A673 (cell line): ENCODE data around the gene BEST1. TPM values are rescaled to one million over a fixed set of nuclear protein-coding genes. Genes with fewer than 3 reads are reported as not detected.

Source experiments
- BruUV-seq: library from RNA; stranded (reverse); fragments of 400-500 nt; replicated peaks from 2 replicates; lab custom pipeline; 2021; lab: Mats Ljungman, UMichigan
- CTCF ChIA-PET: fragments of 300-600 bp; sonication (Branson Sonifier 250); formaldehyde crosslinking; loops from one replicate; lab custom pipeline; 2022; ENCODE audit warnings: antibody characterized with exemption; lab: Charles Lee
- POLR2A ChIA-PET: fragments of 300-600 bp; sonication (Branson Sonifier 250); formaldehyde crosslinking; loops from one replicate; lab custom pipeline; 2022; ENCODE audit warnings: antibody characterized with exemption; ENCODE audit not compliant: low non-redundant PET; lab: Charles Lee
- DNase-seq: peaks from one replicate; pipeline ENCODE4 v3.0.0-alpha.2; 2015; ENCODE audit warnings: low spot score
- H3K27ac ChIP-seq: fragments of 200-600 bp; sonication (generic); 2 replicates; pipeline ENCODE4 v1.5.1; 2016; ENCODE audit warnings: mixed run types, low read depth, mild to moderate bottlenecking, mixed read lengths, antibody characterized with exemption, low read length; ENCODE audit not compliant: poor library complexity, severe bottlenecking
- H3K27me3 ChIP-seq: fragments of 200-600 bp; sonication (generic); replicated peaks from 2 replicates; pipeline ENCODE4 v1.6.1; 2017; ENCODE audit warnings: mixed run types, low read depth, mild to moderate bottlenecking, mixed read lengths, antibody characterized with exemption, low read length; ENCODE audit not compliant: insufficient read depth, poor library complexity
- H3K36me3 ChIP-seq: fragments of 200-600 bp; sonication (generic); 2 replicates; pipeline ENCODE4 v1.6.1; 2016; ENCODE audit warnings: mixed run types, mild to moderate bottlenecking, mixed read lengths, antibody characterized with exemption, low read length; ENCODE audit not compliant: insufficient read depth, poor library complexity, severe bottlenecking
- H3K4me1 ChIP-seq: fragments of 200-600 bp; sonication (generic); 2 replicates; pipeline ENCODE4 v1.6.1; 2017; ENCODE audit warnings: mixed run types, mild to moderate bottlenecking, mixed read lengths, antibody characterized with exemption, low read length; ENCODE audit not compliant: insufficient read depth, poor library complexity, severe bottlenecking
- H3K4me3 ChIP-seq: fragments of 200-600 bp; sonication (generic); 2 replicates; pipeline ENCODE4 v1.5.1; 2016; ENCODE audit warnings: low read depth, mixed run types, mild to moderate bottlenecking, mixed read lengths, low read length; ENCODE audit not compliant: poor library complexity, severe bottlenecking
- H3K9me3 ChIP-seq: fragments of 200-600 bp; sonication (generic); 2 replicates; pipeline ENCODE4 v1.6.1; 2016; ENCODE audit warnings: mixed run types, low read depth, mild to moderate bottlenecking, mixed read lengths, antibody characterized with exemption, low read length; ENCODE audit not compliant: poor library complexity, severe bottlenecking
- CTCF ChIP-seq: fragments of 300-800, 200-600 bp; sonication (generic); conservative IDR thresholded peaks from 2 replicates; pipeline ENCODE4 v1.5.1; 2017; ENCODE audit warnings: low read depth, mild to moderate bottlenecking, antibody characterized with exemption, low read length, moderate library complexity, mixed read lengths
- EZH2 ChIP-seq: fragments of 200-600 bp; sonication (generic); IDR thresholded peaks from 2 replicates; pipeline ENCODE4 v1.6.1; 2017; ENCODE audit warnings: borderline replicate concordance, low read depth, mild to moderate bottlenecking, mixed read lengths, antibody characterized with exemption, low read length; ENCODE audit not compliant: poor library complexity, severe bottlenecking
- intact Hi-C: fragments of 100-400 bp; cut with micrococcal nuclease; formaldehyde crosslinking; loops from one replicate; pipeline ENCODE4 v1.10.0; 2022; ENCODE audit not compliant: unreplicated experiment
- total RNA-seq: library from RNA; stranded (reverse); gene quantifications from 2 replicates; pipeline ENCODE4 v1.2.3, GENCODE V29; 2021

Gene BEST1
- total RNA-seq, 1 experiment from 2014 or later = 5.3 TPM

GRCh38 chr11:61940466-61940865, 9.7 kb upstream of the BEST1 start:
- intact Hi-C loops = no loop called here
- POLR2A ChIA-PET = no interaction called here
- CTCF ChIA-PET = interaction anchor here (0.7 to 1.0 kb wide), 2 partner anchors 32 to 41 kb away, joined by 3 read pairs; no protein-coding TSS in a partner anchor
- DNase-seq = no peak
- H3K27me3 ChIP-seq = no peaks in the 10 kb centered on the region
- H3K9me3 ChIP-seq = peaks cover 15% of the 10 kb centered on the region
- no peak overlapping the region for H3K4me3 ChIP-seq
- H3K27ac ChIP-seq = no peak overlapping the region
- no TSS peak for BruUV-seq
- TF ChIP-seq EZH2 (no peak), CTCF (no peak)
- H3K36me3 ChIP-seq = no peaks in the 10 kb centered on the region
- H3K4me1 ChIP-seq = peaks cover 17% of the 10 kb centered on the region

- POLR2A ChIA-PET = interaction anchor here (0.5 kb wide), 1 partner anchor 47 kb away, joined by 8 read pairs; no protein-coding TSS in a partner anchor
Measured at GRCh38 chr11:61945191-61945590, 5.0 kb upstream of the BEST1 start.

GRCh38 chr11:61946894-61947293, 3.3 kb upstream of the BEST1 start:
- no peak for DNase-seq

More at GRCh38 chr11:61945191-61945590, 5.0 kb upstream of the BEST1 start:
- H3K27ac ChIP-seq = peak overlapping the region; percentile 67
- BruUV-seq = no TSS peak
- no peak overlapping the region for H3K4me3 ChIP-seq
- no peaks in the 10 kb centered on the region for H3K36me3 ChIP-seq
- H3K27me3 ChIP-seq = no peaks in the 10 kb centered on the region
- no peak for TF ChIP-seq CTCF
- no peak for DNase-seq
- intact Hi-C loops = no loop called here
- H3K9me3 ChIP-seq = no peaks in the 10 kb centered on the region
- H3K4me1 ChIP-seq = peaks cover 47% of the 10 kb centered on the region
- CTCF ChIA-PET = interaction anchor here (1.4 to 7.4 kb wide), 2 partner anchors 48 to 137 kb away, joined by 38 to 157 read pairs; no protein-coding TSS in a partner anchor

More at GRCh38 chr11:61946894-61947293, 3.3 kb upstream of the BEST1 start:
- BruUV-seq = no TSS peak
- TF ChIP-seq EZH2 (no peak), CTCF (no peak)
- peak overlapping the region; percentile 44 for H3K27ac ChIP-seq
- H3K4me3 ChIP-seq = no peak overlapping the region
- peaks cover 51% of the 10 kb centered on the region for H3K4me1 ChIP-seq
- H3K27me3 ChIP-seq = no peaks in the 10 kb centered on the region
- CTCF ChIA-PET = interaction anchor here (0.6 to 7.4 kb wide), 12 partner anchors 22 to 161 kb away, joined by 3 to 157 read pairs (median 4); partner anchors contain the start of genes FEN1 and TMEM258
- intact Hi-C loops = loop anchor here (1.0 to 2.0 kb wide), 3 partner anchors 48 to 136 kb away; no protein-coding TSS in a partner anchor
- H3K36me3 ChIP-seq = no peaks in the 10 kb centered on the region
- H3K9me3 ChIP-seq = no peaks in the 10 kb centered on the region
- POLR2A ChIA-PET = no interaction called here
